ELF-1 (cell line): Measurements from ENCODE around the gene OSER1.
"Not testable (repeated sequence)": the region's sequence is repeated elsewhere in the genome, so short reads cannot be mapped to it uniquely, and the experiment has no call there.

Experiments
- DNase-seq: peaks from one replicate; pipeline ENCODE4 v3.0.0-alpha.2; 2016; ENCODE audit warnings: low read depth, low spot score

OSER1 gene

GRCh38 chr20:44210406-44211176, at the start of gene OSER1:
Gene OSER1, minus strand, starts transcription at chr20:44210771. Its CDS starts 3,814 bp downstream, at chr20:44206957.
- peak; percentile 99 for DNase-seq

DNA sequence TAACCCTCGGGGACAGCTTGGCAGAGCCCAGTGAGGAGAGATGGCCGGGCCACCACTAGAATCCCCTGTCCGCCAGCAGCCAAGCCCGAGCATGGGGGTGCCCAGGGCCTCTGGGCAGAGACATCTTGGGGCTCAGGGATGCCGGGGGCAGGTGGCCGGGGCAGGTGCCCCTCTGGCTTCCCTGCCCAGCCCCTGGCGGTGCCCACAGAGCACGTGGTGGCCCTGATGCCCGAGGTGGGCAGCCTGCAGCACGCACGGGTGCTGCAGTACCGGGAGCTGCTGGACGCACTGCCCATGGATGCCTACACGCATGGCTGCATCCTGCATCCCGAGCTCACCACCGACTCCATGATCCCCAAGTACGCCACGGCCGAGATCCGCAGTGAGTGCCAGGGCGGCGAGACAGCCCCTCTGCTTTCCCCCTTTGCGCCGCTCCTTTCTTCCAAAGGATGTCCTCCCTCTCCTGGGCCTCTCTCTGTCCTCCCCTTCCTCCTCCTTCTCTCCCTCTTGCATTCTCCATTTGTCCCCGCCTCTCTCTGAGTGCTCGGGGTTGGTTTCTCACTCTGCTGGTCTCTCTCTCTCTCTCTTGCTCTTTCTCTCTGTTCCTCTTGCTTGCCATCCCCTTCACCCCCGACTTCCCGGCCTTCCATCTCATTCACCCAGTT, 47.8 kb upstream of the OSER1 start:
- no peak for DNase-seq

GRCh38 chr20:44256961-44257360, 46.4 kb upstream of the OSER1 start:
- no peak for DNase-seq

DNA sequence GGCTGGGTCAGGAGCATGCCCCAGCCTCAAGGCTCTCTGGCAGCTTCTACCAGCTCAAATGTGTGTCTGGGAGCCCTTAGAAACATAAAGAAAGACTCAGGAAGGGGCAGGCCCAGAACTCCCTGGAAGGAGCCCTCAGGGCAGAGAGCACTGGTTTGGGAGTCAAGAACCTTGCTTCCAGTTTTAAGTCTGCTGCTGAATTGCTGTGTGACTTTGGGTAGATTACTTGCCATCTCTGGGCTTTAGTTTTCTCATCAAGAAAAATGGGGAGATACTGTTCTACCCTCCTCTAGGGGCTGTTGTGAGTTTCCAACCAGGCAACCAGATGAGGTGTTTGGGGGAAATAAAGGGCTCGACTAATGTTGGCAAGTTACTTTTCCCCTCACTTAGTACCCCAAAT, 45.4 kb upstream of the OSER1 start:
- no peak for DNase-seq

DNA sequence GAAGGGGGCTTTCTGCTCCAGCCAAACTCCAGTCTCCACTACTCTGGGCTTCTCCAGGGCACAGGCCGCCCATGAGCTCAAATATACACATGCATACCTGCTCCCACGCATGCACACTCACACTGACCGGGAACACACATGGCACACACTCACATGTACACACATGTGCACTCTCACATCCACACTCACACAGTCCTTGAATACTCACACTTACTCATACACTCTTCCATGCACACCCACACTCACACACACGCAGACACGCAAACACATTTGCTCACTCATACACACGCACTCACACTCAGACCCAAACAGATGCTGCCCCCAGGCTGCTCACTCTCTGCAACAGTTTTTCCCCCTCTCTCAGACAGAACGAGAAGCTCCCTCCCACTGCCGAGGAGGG, 43.5 kb upstream of the OSER1 start:
- no peak for DNase-seq

DNA sequence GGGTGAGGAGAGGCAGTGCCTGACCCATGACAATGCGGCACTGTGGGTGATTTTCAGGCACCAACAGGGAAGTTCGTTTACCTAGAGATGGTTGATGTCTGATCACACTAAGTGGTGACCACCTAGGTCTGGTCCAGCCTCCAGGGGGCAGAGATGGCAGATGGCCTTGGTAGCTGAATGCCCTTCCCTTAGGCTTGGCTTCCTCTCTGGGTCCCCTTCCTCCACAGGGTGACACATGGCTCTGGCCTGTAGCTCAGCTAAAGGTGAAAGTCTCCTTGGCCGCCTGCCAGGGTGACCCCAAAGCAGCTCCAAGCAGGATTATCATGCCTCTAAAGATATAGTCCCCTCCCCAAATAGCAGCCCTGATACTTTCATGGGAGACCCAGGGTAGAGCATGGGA, 43.0 kb upstream of the OSER1 start:
- no peak for DNase-seq

DNA sequence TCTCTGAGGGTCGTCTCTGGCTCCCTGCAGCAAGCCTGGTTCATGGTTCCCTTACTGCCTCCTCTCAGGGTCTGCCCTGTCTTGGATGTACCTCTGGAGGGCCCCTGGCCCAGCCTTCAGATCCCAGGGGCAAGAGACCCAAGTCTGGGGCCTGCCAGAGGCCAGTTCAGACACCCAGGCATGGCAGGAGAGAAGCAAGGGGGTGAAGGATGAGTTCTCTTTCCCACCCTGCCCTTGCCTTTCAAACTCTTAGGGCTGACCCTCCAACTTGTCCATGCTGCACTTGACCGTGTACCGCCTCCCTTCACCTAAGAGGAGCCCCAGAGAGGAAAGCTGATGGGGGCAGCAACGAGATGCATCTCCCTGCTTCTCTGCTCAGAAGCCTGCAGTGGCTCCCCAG, 40.7 kb upstream of the OSER1 start:
- DNase-seq, result no peak

GRCh38 chr20:44248410-44248759, 37.8 kb upstream of the OSER1 start:
- DNase-seq, result no peak

DNA sequence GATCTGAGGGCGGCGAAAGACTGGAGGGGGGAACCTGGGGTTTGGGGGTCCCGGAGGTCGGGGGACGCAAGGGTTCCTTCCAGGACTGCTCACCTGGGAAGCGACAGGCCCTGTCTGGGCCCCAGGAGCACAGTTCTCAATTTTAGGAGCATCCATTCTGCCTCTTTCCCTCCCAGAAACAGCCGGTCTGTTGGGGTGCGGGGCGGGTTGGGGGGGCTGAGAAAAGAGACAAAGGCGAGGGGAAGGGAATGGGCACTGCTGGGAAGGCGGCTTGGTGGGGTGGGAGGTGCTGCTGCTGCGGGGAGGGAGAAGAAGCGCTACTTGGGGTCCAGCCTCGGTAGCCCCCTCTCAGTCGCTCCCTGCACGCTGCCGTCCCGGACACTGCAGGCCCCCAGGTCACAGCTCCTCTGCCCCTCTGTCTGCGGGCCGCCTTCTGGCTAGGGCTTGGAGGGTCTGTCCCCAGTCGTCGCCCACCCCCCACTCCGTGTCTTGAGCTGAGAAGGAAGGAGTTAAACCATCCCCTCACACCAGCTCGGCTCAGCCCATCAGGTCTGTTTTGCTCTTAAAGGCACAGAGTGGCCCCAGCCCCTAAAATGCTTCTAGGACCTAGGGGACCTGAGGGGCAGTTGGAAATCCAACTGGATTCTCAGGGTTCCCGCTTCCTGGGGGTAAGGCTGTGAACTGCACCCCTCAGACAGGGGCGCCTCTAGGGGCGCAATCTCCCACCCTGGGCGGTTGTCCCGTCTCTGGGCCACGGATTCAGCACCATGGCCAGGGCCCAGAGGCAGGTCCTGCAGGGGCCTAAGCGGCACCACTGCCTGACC, 37.2 kb upstream of the OSER1 start:
- DNase-seq, result peak; percentile 72

DNA sequence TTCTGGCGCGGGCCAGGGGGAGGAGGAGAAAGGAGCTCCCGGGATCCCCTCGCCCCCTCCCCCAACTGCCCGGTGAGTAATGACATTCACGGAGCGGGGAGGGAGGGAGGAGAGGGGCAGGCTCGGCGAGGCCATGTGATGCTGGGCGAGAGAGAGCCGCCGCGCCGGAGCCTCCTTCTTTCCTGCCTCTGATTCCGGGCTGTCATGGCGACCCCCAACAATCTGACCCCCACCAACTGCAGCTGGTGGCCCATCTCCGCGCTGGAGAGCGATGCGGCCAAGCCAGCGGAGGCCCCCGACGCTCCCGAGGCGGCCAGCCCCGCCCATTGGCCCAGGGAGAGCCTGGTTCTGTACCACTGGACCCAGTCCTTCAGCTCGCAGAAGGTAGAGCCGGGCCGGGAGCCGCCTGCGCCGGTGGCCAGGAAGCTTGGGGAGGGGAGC, 36.6 kb upstream of the OSER1 start, which contains the start of gene GDAP1L1:
GDAP1L1 (plus strand) TSS at position 178 of the 441 bp plus-strand sequence; CDS start at position 205, 27 bp downstream.
- peak; percentile 63 for DNase-seq

GRCh38 chr20:44245977-44246376, 35.4 kb upstream of the OSER1 start:
- no peak for DNase-seq

DNA sequence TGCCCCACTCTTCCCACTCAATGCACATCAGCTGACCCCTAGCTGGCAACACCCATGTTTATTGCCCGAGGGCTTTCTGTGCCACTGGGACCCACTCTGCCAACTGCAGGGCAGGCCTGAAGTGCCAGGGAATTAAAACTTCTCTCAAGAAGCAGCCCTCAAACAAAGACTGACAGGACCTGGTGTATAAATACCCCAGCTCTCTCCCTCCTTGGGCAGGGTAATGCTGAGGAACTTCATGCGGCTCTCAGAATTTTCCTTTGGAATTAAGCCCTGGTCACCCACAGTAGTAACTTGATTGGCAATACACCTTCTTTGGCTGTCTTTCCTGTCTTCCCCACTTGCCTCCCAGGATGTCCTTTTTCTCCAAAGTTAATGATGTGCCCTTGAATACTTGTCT, 31.2 kb upstream of the OSER1 start:
- no peak for DNase-seq

GRCh38 chr20:44236840-44237239, 26.3 kb upstream of the OSER1 start:
- DNase-seq, result not testable (repeated sequence)

DNA sequence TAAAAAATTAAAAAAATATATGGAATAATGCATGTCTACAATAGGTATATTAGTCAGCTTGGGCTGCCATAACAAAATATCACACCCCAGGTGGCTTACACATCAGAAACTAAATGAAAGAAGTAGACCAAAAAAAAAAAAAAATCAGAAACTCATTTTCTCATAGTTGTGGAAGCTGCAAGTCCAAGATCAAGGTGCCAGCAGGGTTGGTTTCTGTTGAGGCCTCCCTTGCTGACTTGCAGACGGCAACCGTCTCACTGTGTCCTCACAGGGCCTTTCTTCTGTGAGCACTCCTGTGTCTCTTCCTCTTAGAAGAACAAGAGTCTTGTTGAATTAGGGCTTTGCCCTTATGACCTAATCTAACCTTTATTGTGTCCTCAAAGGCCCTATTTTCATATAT, 25.1 kb upstream of the OSER1 start:
- DNase-seq, result no peak

- no peak for DNase-seq
Measured at GRCh38 chr20:44234566-44235317, 24.2 kb upstream of the OSER1 start.

DNA sequence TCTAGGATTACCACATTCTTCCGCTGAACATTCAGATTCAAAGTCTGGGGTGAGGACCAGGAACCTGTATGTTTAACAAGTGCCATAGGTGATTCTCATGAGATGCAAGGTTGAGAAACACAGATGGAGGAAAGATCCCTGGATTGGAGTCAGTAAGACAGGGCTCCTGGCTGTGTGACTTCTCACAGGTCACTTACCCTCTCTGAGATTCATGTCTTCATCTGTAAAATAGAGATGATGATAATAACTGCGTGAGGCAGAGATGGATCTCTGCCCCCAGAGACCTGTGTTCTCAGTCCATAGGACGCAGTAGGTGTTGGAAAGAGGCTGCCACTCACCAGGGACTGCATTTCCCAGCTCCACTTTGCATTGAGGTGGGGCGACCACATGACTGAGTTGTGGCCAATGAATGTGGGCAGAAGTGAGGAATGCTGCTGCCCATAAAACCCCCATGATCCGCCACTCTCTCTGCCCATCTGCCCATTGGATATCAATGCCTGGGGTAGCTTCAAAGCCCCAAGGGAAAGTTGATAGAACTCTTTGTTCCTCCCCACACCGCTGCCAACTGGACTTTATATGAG, 23.0 kb upstream of the OSER1 start:
- no peak for DNase-seq

DNA sequence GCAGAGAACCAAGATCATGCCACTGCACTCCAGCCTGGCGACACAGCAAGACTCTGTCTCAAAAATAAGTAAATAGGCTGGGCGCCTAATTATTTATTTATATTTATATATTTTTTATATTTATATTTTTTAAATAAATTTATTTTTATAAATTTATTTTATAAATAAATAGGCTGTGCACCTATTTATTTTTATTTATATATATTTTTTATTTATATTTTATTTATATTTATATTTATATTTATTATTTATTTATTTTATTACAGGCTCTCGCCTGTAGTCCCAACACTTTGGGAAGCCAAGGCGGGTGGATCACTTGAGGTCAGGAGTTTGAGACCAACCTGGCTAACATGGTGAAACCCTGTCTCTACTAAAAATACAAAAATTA, 21.9 kb upstream of the OSER1 start:
- DNase-seq, result not testable (repeated sequence)

DNA sequence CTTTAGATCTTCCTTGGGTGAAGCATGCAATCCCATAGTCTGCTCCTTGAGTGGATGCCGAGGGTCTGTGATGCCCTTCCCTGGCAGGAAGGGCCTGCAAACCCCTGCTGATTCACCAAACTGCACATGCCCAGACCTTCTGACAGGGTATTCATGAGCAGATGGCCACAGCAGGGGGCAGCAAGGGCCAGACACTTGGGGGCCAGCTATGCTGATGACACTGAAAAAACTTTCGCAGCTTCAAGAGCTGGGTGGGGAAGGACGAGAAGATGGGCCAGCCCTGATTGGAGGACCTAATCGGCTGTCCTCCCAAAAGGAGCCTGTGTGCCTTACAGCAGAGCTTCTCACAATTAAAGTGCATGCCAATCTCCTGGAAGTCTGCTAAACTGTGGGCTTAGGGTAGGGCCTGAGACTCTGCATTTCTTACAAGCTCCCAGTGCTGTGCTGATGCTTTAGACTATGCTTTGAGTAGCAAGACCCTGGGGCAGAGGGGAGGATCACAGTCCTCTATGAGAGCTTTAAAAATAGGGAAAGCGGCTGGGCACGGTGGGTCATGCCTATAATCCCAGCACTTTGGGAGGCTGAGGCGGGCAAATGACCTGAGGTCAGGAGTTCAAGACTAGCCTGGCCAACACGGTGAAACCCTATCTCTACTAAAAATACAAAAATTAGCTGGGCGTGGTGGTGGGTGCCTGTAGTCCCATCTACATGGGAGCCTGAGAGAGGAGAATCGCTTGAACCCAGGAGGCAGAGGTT, 21.3 kb upstream of the OSER1 start:
- DNase-seq, result peak; percentile 80

GRCh38 chr20:44231193-44231592, 20.6 kb upstream of the OSER1 start:
- DNase-seq, result no peak

DNA sequence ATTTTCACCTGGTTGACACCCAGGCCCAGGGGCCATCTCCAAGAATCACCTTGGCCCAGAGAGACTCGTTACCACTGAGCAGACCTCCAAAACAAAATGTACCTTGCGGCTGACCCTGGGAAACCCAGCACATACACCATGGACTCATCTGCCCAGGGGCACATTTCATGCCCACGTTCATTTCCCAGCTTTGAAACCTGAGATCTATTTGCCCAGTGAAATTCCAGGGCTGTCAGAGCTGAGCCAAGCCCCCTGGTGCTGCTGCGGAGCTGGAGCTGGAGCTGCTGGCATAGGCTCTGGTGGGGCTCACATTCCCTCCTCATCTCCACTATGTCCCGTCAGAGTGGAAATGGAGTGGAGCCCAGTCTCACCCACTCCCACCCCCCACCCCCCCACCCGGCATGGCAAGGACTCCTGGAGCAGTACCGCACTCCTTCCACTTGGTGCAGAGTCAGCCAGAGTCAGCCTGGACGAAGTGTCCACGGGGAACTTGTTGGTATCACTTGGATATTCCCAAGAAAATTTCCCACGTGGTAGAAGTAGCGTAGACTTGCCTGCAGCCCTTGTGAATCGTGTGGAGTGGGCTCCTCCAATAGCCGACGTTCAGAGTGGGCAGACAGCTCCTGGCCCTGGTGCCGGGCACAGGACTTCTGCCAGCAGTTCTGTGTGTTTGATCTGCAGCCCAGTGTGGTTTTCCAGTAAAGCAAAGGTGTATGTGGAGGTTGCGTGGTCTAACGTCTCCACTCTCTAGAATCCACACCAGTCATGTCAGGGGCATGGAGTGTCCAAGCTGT, 18.1 kb upstream of the OSER1 start:
- DNase-seq, result peak; percentile 34
